ENCODE measurements around the gene CHD9.

The CHD9 gene

GRCh38 chr16:53129281-53130158, 74.7 kb downstream of the CHD9 start:
- no peaks in the 10 kb centered on the region; the same call in 1 of the 2 replicates for H3K36me3 ChIP-seq
- TF ChIP-seq, protein P1, sequence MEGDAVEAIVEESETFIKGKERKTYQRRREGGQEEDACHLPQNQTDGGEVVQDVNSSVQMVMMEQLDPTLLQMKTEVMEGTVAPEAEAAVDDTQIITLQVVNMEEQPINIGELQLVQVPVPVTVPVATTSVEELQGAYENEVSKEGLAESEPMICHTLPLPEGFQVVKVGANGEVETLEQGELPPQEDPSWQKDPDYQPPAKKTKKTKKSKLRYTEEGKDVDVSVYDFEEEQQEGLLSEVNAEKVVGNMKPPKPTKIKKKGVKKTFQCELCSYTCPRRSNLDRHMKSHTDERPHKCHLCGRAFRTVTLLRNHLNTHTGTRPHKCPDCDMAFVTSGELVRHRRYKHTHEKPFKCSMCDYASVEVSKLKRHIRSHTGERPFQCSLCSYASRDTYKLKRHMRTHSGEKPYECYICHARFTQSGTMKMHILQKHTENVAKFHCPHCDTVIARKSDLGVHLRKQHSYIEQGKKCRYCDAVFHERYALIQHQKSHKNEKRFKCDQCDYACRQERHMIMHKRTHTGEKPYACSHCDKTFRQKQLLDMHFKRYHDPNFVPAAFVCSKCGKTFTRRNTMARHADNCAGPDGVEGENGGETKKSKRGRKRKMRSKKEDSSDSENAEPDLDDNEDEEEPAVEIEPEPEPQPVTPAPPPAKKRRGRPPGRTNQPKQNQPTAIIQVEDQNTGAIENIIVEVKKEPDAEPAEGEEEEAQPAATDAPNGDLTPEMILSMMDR (IDR thresholded peaks at IDR 0.05; ENCODE audit: low read depth, low read length), result no peak
- no peak for DNase-seq

DNA sequence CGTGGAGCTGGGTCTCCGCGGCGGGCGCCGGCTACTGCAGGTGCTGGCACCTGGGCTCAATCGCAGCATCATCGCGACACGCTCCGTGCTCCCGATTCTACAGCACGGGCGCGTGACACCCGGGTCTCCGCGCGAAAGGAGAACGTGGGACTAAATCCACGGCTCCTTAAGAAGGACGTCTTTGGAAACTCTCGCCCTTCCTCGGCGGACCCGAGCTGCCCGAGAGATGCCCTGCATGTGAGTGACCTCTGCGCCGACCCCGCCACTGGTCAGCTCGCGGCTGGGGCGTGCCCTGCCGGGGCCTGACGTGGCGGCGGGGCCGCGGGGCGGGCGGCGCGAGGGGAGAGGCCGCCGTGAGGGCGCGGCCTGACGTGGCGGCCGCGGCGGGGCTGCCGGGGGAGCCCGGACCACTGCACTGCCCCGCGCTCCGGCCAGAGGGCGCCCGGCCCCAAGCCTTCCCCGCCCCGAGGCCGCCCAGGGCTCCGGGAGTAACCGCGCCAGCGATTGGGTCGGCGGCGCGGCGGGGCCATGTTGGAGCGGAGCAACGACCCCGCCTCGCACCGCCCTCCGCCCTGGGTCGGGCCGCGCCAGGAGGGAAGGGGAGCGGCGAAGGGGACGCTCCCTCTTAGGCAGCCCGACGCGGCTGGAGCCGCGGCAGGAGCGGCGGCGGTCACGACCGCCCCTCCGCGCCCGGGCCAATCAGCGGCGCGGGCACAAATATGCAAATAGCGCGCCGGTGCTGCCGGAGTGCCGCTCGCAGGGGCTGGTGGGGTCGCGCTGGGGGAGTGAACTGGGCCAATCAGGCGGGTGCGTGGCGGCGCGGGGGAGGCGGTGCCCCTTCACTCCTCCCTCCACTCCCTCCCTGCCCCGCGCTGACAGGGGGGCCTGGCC, 75.6 kb downstream of the CHD9 start:
- H3K27me3 ChIP-seq, result no peaks in the 10 kb centered on the region
- no peaks in the 10 kb centered on the region for H3K4me1 ChIP-seq
- peak overlapping the region; percentile 78 for H3K4me3 ChIP-seq (ENCODE audit: low read depth, low read length)
- TF ChIP-seq, protein P1 (IDR thresholded peaks at IDR 0.05; ENCODE audit: low read depth, low read length), result peak; percentile 39
- no peaks in the 10 kb centered on the region for H3K9me3 ChIP-seq
- H3K36me3 ChIP-seq, result no peaks in the 10 kb centered on the region; the same call in 1 of the 2 replicates
- peak; percentile 98 for DNase-seq

More at GRCh38 chr16:53129281-53130158, 74.7 kb downstream of the CHD9 start:
- Histone ChIP-seq H3K4me1 (no peaks in the 10 kb centered on the region), H3K9me3 (no peaks in the 10 kb centered on the region), H3K4me3 (ENCODE audit: low read depth, low read length) (peak overlapping the region; percentile 78), H3K27me3 (no peaks in the 10 kb centered on the region)

- TF ChIP-seq, protein P1 (IDR thresholded peaks at IDR 0.05; ENCODE audit: low read depth, low read length), result no peak
- no peaks in the 10 kb centered on the region; the same call in 1 of the 2 replicates for H3K36me3 ChIP-seq
- H3K27me3 ChIP-seq, result no peaks in the 10 kb centered on the region
- DNase-seq, result no peak
- no peaks in the 10 kb centered on the region for H3K4me1 ChIP-seq
- H3K9me3 ChIP-seq, result no peaks in the 10 kb centered on the region
- peak overlapping the region; percentile 45 for H3K4me3 ChIP-seq (ENCODE audit: low read depth, low read length)
Observed at GRCh38 chr16:53131050-53131362, 76.2 kb downstream of the CHD9 start.

DNA sequence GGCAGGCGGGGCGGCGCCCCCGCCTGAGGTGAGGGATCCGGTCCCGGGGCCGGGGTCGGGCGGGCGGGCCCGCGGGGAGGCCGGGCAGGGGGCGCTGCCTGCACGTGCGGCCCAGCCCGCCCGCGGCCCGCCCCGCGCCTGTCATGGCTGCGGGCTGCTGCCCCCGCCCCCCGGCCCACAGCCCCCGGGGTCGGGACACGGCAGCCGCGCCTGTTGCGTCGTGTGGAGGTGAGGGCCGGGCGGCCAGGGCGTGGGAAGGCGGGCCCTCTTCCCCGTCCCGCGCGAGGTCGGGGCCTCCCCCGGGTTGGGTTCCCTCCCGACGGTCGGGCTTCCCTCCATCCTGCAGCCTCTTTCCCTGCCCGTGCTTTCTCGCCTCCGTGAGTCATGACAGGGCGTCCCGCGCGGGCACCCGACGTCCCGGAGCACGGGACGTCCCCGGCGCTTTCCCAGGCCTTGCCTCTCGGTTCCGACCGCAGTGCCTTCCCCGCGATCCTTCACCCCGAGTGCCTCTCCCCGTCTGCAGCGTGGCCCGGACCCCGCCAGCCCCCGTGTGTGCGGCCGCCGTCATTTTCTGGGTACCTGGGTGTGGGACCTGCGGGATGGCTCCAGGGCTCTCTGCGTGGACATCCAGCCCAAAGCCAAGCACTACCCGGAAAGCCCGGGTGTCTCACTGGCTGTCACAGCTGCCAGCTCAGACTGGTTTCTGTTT, 76.7 kb downstream of the CHD9 start:
- H3K36me3 ChIP-seq, result no peaks in the 10 kb centered on the region; the same call in 1 of the 2 replicates
- TF ChIP-seq, protein P1 (IDR thresholded peaks at IDR 0.05; ENCODE audit: low read depth, low read length), result no peak
- H3K4me3 ChIP-seq (ENCODE audit: low read depth, low read length), result peak overlapping the region; percentile 82
- DNase-seq, result peak; percentile 69
- H3K4me1 ChIP-seq, result no peaks in the 10 kb centered on the region
- no peaks in the 10 kb centered on the region for H3K9me3 ChIP-seq
- H3K27me3 ChIP-seq, result no peaks in the 10 kb centered on the region

DNA sequence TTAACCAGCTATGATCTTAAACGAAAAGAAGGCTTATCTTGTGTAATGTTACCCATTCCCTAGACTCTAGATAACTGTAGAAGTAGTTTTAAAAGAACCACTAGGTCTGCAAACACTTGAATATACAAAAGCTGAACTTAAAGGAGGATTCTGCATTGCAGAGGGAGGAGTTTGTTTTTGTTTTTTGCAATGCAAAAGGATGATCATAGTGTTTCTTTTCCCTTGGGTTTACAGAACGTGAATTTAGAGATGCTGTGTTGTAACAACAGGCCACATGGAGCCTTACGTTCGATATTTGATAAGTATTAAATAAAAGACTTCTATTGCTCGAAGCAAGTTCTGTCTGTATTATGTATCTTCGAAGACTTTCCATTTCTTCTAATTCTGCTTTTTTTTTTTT, 77.6 kb downstream of the CHD9 start:
- no peak for DNase-seq
- Histone ChIP-seq H3K4me1 (no peaks in the 10 kb centered on the region), H3K27me3 (no peaks in the 10 kb centered on the region), H3K4me3 (ENCODE audit: low read depth, low read length) (peak overlapping the region; percentile 82), H3K36me3 (no peaks in the 10 kb centered on the region; the same call in 1 of the 2 replicates), H3K9me3 (no peaks in the 10 kb centered on the region)
- TF ChIP-seq, protein P1 (IDR thresholded peaks at IDR 0.05; ENCODE audit: low read depth, low read length), result no peak
